H4 (cell line): ENCODE results near the gene KLK12. TPM values are rescaled to one million over a fixed set of nuclear protein-coding genes. Genes with fewer than 3 reads are reported as not detected.
"Not testable (repeated sequence)": the region's sequence is repeated elsewhere in the genome, so short reads cannot be mapped to it uniquely, and the experiment has no call there.

ENCODE experiments used
- DNase-seq: peaks from one replicate; pipeline ENCODE4 v3.0.0-alpha.2; 2015; ENCODE audit warnings: low spot score
- total RNA-seq: library from RNA; depleted of rRNA; stranded (reverse); fragments of >200 nt; shearing (Covaris generic); gene quantifications from 2 replicates; pipeline ENCODE4 v1.2.3, GENCODE V29; 2014

The KLK12 gene
- total RNA-seq, 1 experiment from 2014 or later = not detected

DNA sequence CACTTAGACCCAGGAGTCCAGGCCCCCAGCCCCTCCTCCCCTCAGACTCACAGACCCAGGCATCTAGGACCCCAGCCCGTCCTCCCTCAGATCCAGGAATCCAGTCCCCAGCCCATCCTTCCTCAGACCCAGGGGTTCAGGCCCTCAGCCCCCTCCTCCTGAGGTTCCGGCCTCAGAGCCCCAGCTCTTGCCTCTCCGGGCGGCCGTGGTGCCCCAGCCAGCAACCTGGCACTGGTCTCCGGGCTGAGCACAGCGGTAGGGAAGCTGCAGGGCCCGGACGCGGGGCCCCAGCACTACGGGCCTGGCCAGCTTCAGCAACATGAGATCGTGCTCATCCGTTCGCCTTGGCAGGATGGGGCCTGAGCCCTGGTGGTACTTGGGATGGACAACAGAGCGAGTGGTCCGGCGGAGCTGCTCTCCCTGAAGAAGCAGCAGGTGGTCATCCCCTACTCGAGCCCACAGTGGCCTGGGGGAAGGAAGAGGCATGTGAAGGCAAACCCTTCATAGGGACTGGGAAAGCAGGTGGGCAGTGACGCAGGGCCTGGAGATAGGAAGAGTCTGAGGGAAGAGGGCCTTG lies 19.0 kb downstream of the KLK12 start:
- no peak for DNase-seq

GRCh38 chr19:51014242-51014641 lies 20.6 kb downstream of the KLK12 start:
- no peak for DNase-seq

GRCh38 chr19:51012661-51013190 lies 22.1 kb downstream of the KLK12 start:
- DNase-seq = no peak

DNA sequence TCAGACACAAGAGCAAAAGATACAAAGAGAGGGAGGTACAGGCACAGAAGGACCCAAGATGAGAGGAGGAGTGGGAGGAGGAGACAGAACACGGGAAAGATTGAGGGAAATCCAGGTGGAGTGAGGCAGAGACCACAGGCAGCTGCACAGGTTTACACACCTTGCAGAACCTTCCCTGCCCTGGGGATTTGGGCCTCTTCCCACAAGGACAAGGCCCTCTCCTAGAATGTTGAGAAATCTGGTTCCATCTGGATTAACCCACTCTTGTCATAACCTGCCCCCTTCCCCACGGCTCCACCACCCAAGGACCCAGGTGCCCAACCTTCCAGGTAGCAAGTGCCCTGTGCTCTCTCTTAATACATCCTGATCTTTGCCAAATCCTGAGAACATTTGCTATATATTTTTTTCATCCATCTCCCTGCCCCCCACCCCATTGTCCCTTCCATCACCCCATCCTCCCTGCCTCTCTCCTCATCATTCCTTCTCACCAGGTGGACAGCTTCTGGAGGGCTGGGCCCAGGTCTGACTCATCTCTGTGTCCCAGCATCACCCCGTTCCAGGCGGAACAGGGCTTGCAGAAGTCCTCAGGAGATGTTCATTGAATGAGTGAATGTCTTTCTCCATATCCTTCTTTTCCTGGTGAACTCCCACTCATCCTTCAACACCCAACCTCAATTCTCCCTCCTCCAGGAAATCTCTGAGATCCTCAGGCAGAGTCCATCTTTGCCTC lies 24.6 kb downstream of the KLK12 start:
- no peak for DNase-seq

DNA sequence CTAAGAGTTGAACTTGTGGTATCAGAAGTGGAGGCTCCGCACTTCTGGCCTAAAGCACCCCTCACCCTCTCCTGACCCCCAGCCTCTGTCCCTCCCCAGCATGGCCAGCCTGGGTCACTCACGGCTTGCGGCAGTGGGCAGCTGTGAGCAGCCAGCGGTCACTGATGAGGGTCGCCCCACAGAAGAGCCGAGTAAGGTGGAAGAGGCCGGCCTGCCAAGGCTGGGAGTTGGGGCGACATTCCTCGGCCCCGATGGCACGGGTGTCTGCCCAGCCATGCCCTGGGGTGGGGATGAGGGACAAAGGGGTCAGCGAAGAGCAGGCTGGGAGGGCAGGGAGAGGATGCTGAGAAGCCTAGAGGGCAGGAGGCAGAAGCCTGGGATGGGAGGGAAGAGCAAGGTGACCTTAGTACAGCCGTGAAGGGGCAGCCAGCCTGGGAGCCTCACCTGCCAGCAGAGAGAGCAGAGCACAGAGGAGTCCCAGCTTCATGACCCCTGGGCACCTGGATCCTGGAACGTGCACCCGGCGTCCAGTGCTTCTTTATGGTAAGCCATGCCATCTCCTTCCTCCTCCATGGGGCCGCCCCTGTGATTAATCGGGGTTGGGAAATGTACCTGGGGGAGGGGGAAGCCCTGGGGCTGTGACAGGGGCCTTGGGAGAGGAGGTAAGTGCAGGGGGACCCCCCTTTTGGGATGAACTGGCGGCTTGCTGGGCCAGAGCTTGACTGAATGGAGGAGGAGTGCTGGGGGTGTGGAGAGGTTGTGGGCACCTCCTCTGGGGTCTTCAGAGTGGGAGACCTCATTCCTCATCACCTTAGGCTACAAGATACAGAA lies 25.5 kb downstream of the KLK12 start:
- no peak for DNase-seq

DNA sequence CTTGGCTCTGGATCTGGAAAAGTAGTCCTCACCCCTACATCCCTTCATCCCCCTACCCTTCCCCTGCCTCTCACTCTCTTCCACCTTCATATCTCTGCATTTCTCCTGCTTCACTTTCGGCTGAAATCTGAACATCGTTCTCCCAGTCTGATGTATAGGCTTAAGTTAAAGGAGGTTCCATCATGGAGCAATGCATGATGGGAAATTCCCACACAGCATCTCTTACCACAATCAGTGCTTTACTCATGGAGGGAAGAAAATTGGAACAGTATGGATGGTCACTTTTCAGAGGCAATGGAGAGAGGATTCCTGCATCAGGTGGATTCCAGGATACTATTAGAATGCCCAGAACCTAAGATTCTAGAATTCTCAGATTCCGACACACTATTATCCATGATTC lies 27.3 kb downstream of the KLK12 start:
- DNase-seq = no peak

- DNase-seq = no peak
Measured at GRCh38 chr19:51006406-51006805, 28.4 kb downstream of the KLK12 start.

- no peak for DNase-seq
Measured at GRCh38 chr19:51005248-51005647, 29.6 kb downstream of the KLK12 start.

GRCh38 chr19:51003316-51003715 lies 31.5 kb downstream of the KLK12 start:
- no peak for DNase-seq

GRCh38 chr19:51002542-51003311 lies 32.1 kb downstream of the KLK12 start:
- no peak for DNase-seq

GRCh38 chr19:51002089-51002532 lies 32.7 kb downstream of the KLK12 start:
- no peak for DNase-seq

DNA sequence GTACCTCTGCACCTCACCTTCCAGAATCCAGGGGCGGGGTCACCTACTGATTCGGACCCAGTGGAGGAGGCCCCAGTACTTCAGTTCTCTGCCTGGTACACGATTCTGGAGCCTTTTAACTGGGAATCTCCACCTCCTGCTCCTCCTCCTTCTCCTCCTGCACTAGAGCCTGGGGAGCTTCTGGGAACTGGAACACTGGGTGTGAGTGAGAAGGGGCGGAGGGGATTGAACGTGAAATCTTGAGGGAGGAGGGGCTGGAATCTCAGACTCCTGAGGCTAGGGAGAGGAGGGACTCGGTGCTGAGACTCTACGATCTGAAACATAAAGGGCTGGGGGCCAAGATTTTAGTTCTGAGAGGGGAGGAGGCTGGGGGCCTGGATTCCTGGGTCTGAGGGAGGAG lies 33.3 kb downstream of the KLK12 start, which contains the start of gene KLK8:
KLK8 (minus strand) TSS at position 90 of the 400 bp plus-strand sequence. CDS start 437 bp downstream, outside the sequence.
- DNase-seq = no peak

GRCh38 chr19:51000981-51001380 lies 33.8 kb downstream of the KLK12 start:
- DNase-seq = no peak

- DNase-seq = no peak
Measured at GRCh38 chr19:51000426-51000825, 34.4 kb downstream of the KLK12 start.

- DNase-seq = no peak
Measured at GRCh38 chr19:50998686-50999085, 36.1 kb downstream of the KLK12 start.

- no peak for DNase-seq
Measured at GRCh38 chr19:50998061-50998460, 36.7 kb downstream of the KLK12 start.

DNA sequence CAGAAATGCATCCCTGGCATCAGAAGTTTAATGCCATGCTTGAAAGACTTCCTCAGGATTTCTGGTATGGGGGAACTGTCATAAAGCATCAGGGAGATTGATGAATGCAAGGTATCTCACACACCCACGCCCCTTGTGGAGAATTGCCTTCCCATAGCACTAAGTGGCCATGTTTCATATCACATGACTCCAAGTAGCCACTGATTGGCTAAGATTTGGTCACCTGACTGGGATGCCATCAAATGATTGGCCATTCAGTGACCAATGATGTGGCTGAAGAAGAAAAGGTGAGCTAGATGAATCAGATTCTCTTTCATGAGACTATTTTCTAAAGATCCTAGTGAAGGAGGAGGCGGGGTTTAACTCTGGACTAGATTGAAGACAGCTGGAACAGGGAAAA lies 40.7 kb downstream of the KLK12 start:
- DNase-seq = peak; percentile 50

DNA sequence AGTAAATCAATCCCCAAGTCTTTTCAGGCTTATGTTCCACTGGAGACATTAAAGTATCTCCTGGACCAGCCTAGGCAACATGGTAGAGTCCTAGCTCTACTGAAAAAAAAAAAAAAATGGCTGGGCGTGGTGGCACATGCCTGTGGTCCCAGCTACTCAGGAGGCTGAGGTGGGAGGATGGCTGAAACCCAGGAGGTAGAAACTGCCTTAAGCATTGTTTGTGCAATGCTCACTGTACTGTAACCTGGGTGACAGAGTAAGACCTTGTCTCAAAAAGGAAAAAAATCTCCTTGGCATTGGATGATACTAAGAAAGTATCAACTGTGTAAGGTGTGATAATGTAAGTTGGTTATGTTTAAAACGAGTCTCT lies 42.2 kb downstream of the KLK12 start:
- DNase-seq = no peak

DNA sequence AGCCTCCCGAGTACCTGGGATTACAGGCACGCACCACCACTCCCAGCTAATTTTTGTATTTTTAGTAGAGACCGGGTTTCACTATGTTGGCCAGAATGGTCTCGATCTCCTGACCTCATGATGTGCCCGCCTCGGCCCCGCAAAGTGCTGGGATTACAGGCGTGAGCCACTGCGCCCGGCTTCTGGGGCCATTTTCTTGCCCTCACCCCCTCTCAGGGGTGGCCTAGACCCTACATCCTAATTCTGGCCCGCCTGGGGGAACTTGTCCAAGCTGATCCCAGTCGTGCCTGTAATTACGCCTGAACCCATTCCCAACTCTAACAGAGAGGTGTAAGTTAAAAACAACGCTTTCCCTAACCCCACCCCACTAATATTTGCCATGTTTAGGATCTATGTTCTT lies 50.4 kb downstream of the KLK12 start:
- not testable (repeated sequence) for DNase-seq

- DNase-seq = no peak
Measured at GRCh38 chr19:50983625-50984292, 51.0 kb downstream of the KLK12 start, which contains the start of gene KLK7. TSS of gene KLK7 (minus strand) at chr19:50983917. CDS start at chr19:50982399, 1,518 bp downstream.

GRCh38 chr19:50982186-50982585 lies 52.6 kb downstream of the KLK12 start:
- DNase-seq = no peak
